ENCODE data around the gene MINDY3. TPM values are rescaled to one million over a fixed set of nuclear protein-coding genes. Genes with fewer than 3 reads are reported as not detected.

MINDY3 gene
- total and polyA plus RNA-seq, 4 donors = 6.5 to 16.1 (median 12.3) TPM

DNA sequence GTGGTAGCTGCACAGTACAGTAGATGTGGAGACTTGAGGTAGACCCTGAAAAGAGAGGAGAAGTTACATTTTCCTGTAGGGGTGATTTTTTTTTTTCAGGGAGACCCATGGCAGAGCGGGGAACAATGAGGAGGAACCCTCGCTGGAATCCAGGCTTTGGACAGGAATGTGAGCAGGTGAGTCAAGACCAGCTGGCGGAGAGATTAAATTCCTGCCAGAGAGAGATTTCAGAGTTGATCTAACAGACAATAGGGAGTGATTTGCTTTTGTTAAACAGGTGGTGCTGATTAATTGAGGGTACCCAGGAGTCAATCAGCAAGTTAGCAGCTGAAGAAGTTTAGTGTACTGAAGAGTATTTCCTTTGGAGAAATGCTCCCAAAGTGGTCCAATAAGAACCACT, 41.6 kb upstream of the MINDY3 start:
- Histone ChIP-seq H3K9ac (ENCODE audit: low read depth in 1 of 2, low read length in 2 of 2) (no peak overlapping the region), H3K9me3 (ENCODE audit: control insufficient read depth in 4 of 4, low read length in 3 of 4) (no peaks in the 10 kb centered on the region), H3K27ac (ENCODE audit: low read depth in 1 of 2, low read length in 2 of 2) (no peak overlapping the region), H3K4me1 (ENCODE audit: control insufficient read depth in 4 of 4, insufficient read depth in 4 of 4, low read length in 3 of 4) (no peaks in the 10 kb centered on the region), H3K36me3 (ENCODE audit: control insufficient read depth in 4 of 4, insufficient read depth in 3 of 4, low read depth in 1 of 4, low read length in 3 of 4) (no peaks in the 10 kb centered on the region), H3K4me3 (ENCODE audit: low read depth in 1 of 3, low read length in 3 of 3) (no peak overlapping the region), H3K27me3 (ENCODE audit: control insufficient read depth in 4 of 4, insufficient read depth in 4 of 4, low read length in 3 of 4) (no peaks in the 10 kb centered on the region)
- 39% methylated on average over 3 of the region's 3 CpGs for WGBS
- DNase-seq (ENCODE audit: low spot score) = no peak
- no peak for TF ChIP-seq TAF1 (conservative IDR thresholded peaks at IDR 0.05)
- TF ChIP-seq, protein P1, sequence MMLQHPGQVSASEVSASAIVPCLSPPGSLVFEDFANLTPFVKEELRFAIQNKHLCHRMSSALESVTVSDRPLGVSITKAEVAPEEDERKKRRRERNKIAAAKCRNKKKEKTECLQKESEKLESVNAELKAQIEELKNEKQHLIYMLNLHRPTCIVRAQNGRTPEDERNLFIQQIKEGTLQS (IDR thresholded peaks at IDR 0.05) = no peak
- TF ChIP-seq GABPA (IDR thresholded peaks at IDR 0.05 in 1 of 2, conservative IDR thresholded peaks at IDR 0.05 in 1 of 2) = no peak
- no peak for TF ChIP-seq FOXA1 (IDR thresholded peaks at IDR 0.05)
- TF ChIP-seq ZBTB33 (IDR thresholded peaks at IDR 0.05) = no peak
- TF ChIP-seq, protein P2, sequence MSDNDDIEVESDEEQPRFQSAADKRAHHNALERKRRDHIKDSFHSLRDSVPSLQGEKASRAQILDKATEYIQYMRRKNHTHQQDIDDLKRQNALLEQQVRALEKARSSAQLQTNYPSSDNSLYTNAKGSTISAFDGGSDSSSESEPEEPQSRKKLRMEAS (IDR thresholded peaks at IDR 0.05) = no peak
- TF ChIP-seq RXRA (IDR thresholded peaks at IDR 0.05) = no peak
- TF ChIP-seq EGR1 (IDR thresholded peaks at IDR 0.05; ENCODE audit: low read depth in 2 of 2) = no peak
- no peak for TF ChIP-seq HNF4G (IDR thresholded peaks at IDR 0.05)
- no peak for TF ChIP-seq CTCF (IDR thresholded peaks at IDR 0.05; ENCODE audit: low read depth, low read length, missing input control)
- no peak for TF ChIP-seq HNF4A (conservative IDR thresholded peaks at IDR 0.05)
- no peak for TF ChIP-seq RAD21 (IDR thresholded peaks at IDR 0.05)
- TF ChIP-seq YY1 (IDR thresholded peaks at IDR 0.05) = no peak

- DNase-seq (ENCODE audit: low spot score) = no peak
- no peak overlapping the region for H3K4me3 ChIP-seq (ENCODE audit: low read depth in 1 of 3, low read length in 3 of 3)
- H3K9me3 ChIP-seq (ENCODE audit: control insufficient read depth in 4 of 4, low read length in 3 of 4) = no peaks in the 10 kb centered on the region
- H3K9ac ChIP-seq (ENCODE audit: low read depth in 1 of 2, low read length in 2 of 2) = no peak overlapping the region
- TF ChIP-seq SP1 (IDR thresholded peaks at IDR 0.05) = no peak
- no peak for TF ChIP-seq TAF1 (conservative IDR thresholded peaks at IDR 0.05)
- TF ChIP-seq, protein P2 (IDR thresholded peaks at IDR 0.05) = no peak
- TF ChIP-seq, protein P3, sequence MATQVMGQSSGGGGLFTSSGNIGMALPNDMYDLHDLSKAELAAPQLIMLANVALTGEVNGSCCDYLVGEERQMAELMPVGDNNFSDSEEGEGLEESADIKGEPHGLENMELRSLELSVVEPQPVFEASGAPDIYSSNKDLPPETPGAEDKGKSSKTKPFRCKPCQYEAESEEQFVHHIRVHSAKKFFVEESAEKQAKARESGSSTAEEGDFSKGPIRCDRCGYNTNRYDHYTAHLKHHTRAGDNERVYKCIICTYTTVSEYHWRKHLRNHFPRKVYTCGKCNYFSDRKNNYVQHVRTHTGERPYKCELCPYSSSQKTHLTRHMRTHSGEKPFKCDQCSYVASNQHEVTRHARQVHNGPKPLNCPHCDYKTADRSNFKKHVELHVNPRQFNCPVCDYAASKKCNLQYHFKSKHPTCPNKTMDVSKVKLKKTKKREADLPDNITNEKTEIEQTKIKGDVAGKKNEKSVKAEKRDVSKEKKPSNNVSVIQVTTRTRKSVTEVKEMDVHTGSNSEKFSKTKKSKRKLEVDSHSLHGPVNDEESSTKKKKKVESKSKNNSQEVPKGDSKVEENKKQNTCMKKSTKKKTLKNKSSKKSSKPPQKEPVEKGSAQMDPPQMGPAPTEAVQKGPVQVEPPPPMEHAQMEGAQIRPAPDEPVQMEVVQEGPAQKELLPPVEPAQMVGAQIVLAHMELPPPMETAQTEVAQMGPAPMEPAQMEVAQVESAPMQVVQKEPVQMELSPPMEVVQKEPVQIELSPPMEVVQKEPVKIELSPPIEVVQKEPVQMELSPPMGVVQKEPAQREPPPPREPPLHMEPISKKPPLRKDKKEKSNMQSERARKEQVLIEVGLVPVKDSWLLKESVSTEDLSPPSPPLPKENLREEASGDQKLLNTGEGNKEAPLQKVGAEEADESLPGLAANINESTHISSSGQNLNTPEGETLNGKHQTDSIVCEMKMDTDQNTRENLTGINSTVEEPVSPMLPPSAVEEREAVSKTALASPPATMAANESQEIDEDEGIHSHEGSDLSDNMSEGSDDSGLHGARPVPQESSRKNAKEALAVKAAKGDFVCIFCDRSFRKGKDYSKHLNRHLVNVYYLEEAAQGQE (IDR thresholded peaks at IDR 0.05) = no peak
- TF ChIP-seq RAD21 (IDR thresholded peaks at IDR 0.05) = no peak
- TF ChIP-seq FOXA2 (IDR thresholded peaks at IDR 0.05) = no peak
- peak; percentile 9 for TF ChIP-seq CTCF (IDR thresholded peaks at IDR 0.05; ENCODE audit: low read depth, low read length, missing input control)
- no peak for TF ChIP-seq NR2F2 (IDR thresholded peaks at IDR 0.05)
- H3K27me3 ChIP-seq (ENCODE audit: control insufficient read depth in 4 of 4, insufficient read depth in 4 of 4, low read length in 3 of 4) = peaks cover 0 to 2% (median 0%) of the 10 kb centered on the region in 4 donors
- 57% methylated on average over 4 of the region's 4 CpGs for WGBS
- H3K4me1 ChIP-seq (ENCODE audit: control insufficient read depth in 4 of 4, insufficient read depth in 4 of 4, low read length in 3 of 4) = no peaks in the 10 kb centered on the region
- H3K36me3 ChIP-seq (ENCODE audit: control insufficient read depth in 4 of 4, insufficient read depth in 3 of 4, low read depth in 1 of 4, low read length in 3 of 4) = no peaks in the 10 kb centered on the region
- no peak overlapping the region for H3K27ac ChIP-seq (ENCODE audit: low read depth in 1 of 2, low read length in 2 of 2)
Measured at GRCh38 chr10:15898046-15898445, 37.7 kb upstream of the MINDY3 start.
